ENCODE data around the gene SYPL1.

SYPL1 gene

GRCh38 chr7:106110885-106111654 is 1.0 kb downstream of the SYPL1 start:
- no peak for TF ChIP-seq CTCF (IDR thresholded peaks at IDR 0.05; ENCODE audit: low read depth, low read length)
- H3K36me3 ChIP-seq = peaks cover 26% of the 10 kb centered on the region
- no peaks in the 10 kb centered on the region for H3K9me3 ChIP-seq (ENCODE audit: severe bottlenecking)
- H3K4me3 ChIP-seq (ENCODE audit: low read depth, low read length) = peak overlapping the region; percentile 87
- H3K27ac ChIP-seq = peak overlapping the region; percentile 87
- DNase-seq = no peak
- no peaks in the 10 kb centered on the region for H3K27me3 ChIP-seq (ENCODE audit: insufficient read depth, low read depth, severe bottlenecking)

- TF ChIP-seq CTCF (IDR thresholded peaks at IDR 0.05; ENCODE audit: low read depth, low read length) = no peak
- Histone ChIP-seq H3K27me3 (ENCODE audit: insufficient read depth, low read depth, severe bottlenecking) (no peaks in the 10 kb centered on the region), H3K27ac (peak overlapping the region; percentile 87), H3K9me3 (ENCODE audit: severe bottlenecking) (no peaks in the 10 kb centered on the region), H3K4me3 (ENCODE audit: low read depth, low read length) (peak overlapping the region; percentile 87), H3K36me3 (peaks cover 32% of the 10 kb centered on the region)
- DNase-seq = no peak
These were observed 1.9 kb downstream of the SYPL1 start for GRCh38 chr7:106110238-106110560.

GRCh38 chr7:106109521-106110237 is 2.4 kb downstream of the SYPL1 start:
- Histone ChIP-seq H3K9me3 (ENCODE audit: severe bottlenecking) (no peaks in the 10 kb centered on the region), H3K4me3 (ENCODE audit: low read depth, low read length) (peak overlapping the region; percentile 87), H3K36me3 (peaks cover 33% of the 10 kb centered on the region), H3K27ac (peak overlapping the region; percentile 87), H3K27me3 (ENCODE audit: insufficient read depth, low read depth, severe bottlenecking) (no peaks in the 10 kb centered on the region)
- TF ChIP-seq CTCF (IDR thresholded peaks at IDR 0.05; ENCODE audit: low read depth, low read length) = no peak
- DNase-seq = no peak

- Histone ChIP-seq H3K36me3 (peaks cover 37% of the 10 kb centered on the region), H3K9me3 (ENCODE audit: severe bottlenecking) (no peaks in the 10 kb centered on the region), H3K27ac (no peak overlapping the region), H3K27me3 (ENCODE audit: insufficient read depth, low read depth, severe bottlenecking) (no peaks in the 10 kb centered on the region), H3K4me3 (ENCODE audit: low read depth, low read length) (no peak overlapping the region)
- DNase-seq = no peak
- TF ChIP-seq CTCF (IDR thresholded peaks at IDR 0.05; ENCODE audit: low read depth, low read length) = no peak
These were observed 3.1 kb downstream of the SYPL1 start for GRCh38 chr7:106108991-106109390.

GRCh38 chr7:106104721-106105260 is 7.3 kb downstream of the SYPL1 start:
- no peaks in the 10 kb centered on the region for H3K9me3 ChIP-seq (ENCODE audit: severe bottlenecking)
- TF ChIP-seq CTCF (IDR thresholded peaks at IDR 0.05; ENCODE audit: low read depth, low read length) = no peak
- no peaks in the 10 kb centered on the region for H3K27me3 ChIP-seq (ENCODE audit: insufficient read depth, low read depth, severe bottlenecking)
- H3K27ac ChIP-seq = no peak overlapping the region
- no peak overlapping the region for H3K4me3 ChIP-seq (ENCODE audit: low read depth, low read length)
- no peak for DNase-seq
- peaks cover 35% of the 10 kb centered on the region for H3K36me3 ChIP-seq

Measured in WERI-Rb-1 (cell line).